Vagina (tissue), 2 donors: ENCODE data around the gene UHRF1.

Source experiments
- POLR2A ChIP-seq, 2 donors: fragments of 450-650 bp; IDR thresholded peaks; one replicate each; pipeline ENCODE4 v1.6.1; 2017; ENCODE audit warnings: antibody characterized with exemption in 2 of 2, mild to moderate bottlenecking in 2 of 2, moderate library complexity in 2 of 2
- POLR2AphosphoS5 ChIP-seq, 2 donors: sonication (generic); formaldehyde crosslinking; IDR thresholded peaks; one replicate each; pipeline ENCODE4 v1.9.0; 2017; ENCODE audit warnings: antibody characterized with exemption in 2 of 2, mild to moderate bottlenecking in 2 of 2, low read depth in 1 of 2; ENCODE audit not compliant: insufficient read depth in 1 of 2
- TF ChIP-seq, protein P1 (sequence below), 3 experiments: fragments of 450-650 bp in 2 of 3; fragments of 200-600 bp in 1 of 3; sonication (generic) in 1 of 3; IDR thresholded peaks; one replicate each; pipeline ENCODE4 v1.5.1; 2017 to 2019; ENCODE audit warnings: antibody characterized with exemption in 3 of 3, mild to moderate bottlenecking in 2 of 3, moderate library complexity in 2 of 3

DNA sequence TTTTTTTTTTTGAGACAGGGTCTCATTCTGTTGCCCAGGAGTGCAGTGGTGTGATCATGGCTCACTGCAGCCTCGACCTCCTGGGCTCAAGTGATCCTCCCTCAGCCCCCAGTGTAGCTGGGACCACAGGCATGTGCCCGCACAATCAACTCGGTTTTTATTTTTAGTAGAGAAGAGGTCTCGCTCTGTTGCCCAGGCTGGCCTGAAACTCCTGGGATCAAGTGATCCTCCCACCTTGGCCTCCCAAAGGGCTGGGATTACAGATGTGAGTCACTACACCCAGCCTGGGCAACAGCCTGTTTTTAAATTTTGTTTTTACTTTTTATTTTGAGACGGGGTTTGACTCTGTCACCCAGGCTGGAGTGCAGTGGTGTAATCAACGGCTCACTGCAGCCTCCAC, 57.3 kb downstream of the UHRF1 start:
- TF ChIP-seq, protein P1, sequence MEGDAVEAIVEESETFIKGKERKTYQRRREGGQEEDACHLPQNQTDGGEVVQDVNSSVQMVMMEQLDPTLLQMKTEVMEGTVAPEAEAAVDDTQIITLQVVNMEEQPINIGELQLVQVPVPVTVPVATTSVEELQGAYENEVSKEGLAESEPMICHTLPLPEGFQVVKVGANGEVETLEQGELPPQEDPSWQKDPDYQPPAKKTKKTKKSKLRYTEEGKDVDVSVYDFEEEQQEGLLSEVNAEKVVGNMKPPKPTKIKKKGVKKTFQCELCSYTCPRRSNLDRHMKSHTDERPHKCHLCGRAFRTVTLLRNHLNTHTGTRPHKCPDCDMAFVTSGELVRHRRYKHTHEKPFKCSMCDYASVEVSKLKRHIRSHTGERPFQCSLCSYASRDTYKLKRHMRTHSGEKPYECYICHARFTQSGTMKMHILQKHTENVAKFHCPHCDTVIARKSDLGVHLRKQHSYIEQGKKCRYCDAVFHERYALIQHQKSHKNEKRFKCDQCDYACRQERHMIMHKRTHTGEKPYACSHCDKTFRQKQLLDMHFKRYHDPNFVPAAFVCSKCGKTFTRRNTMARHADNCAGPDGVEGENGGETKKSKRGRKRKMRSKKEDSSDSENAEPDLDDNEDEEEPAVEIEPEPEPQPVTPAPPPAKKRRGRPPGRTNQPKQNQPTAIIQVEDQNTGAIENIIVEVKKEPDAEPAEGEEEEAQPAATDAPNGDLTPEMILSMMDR (IDR thresholded peaks at IDR 0.05) = no peak
- TF ChIP-seq POLR2A (IDR thresholded peaks at IDR 0.05) (no peak), POLR2AphosphoS5 (IDR thresholded peaks at IDR 0.05; ENCODE audit: insufficient read depth in 1 of 2, low read depth in 1 of 2) (no peak)
